Stimulated activated effector memory CD8-positive, alpha-beta T cell treated with anti-CD3 and anti-CD28 coated beads, Interleukin-12 subunit alpha, Interleukin-12 subunit beta, amount 100 ng/mL, for 72 hours (primary cell): ENCODE data around the gene RAB15.
A peak's percentile ranks its signal among the peaks of the same experiment; 100 is the strongest.

Source experiments
- ATAC-seq: fragments of 150-1000 bp; cut with Tn5 transposase; 2 replicates; pipeline ENCODE4 v1.10.0; 2021
- DNase-seq, 2 donors: peaks; one replicate each; pipeline ENCODE4 v3.0.0; 2021 to 2022; ENCODE audit warnings: low spot score in 2 of 2
- H3K27ac Mint-ChIP-seq: one replicate; pipeline ENCODE4 v1.8.0; 2022; ENCODE audit warnings: mild to moderate bottlenecking, mixed read lengths
- H3K36me3 Mint-ChIP-seq: one replicate; pipeline ENCODE4 v1.8.0; 2022; ENCODE audit warnings: mild to moderate bottlenecking, mixed read lengths
- H3K4me1 Mint-ChIP-seq: one replicate; pipeline ENCODE4 v1.8.0; 2022; ENCODE audit warnings: mixed read lengths
- H3K4me3 Mint-ChIP-seq: one replicate; pipeline ENCODE4 v1.8.0; 2022; ENCODE audit warnings: mild to moderate bottlenecking, mixed read lengths
- H3K9me3 Mint-ChIP-seq: one replicate; pipeline ENCODE4 v1.8.0; 2022; ENCODE audit warnings: mixed read lengths

RAB15 gene

DNA sequence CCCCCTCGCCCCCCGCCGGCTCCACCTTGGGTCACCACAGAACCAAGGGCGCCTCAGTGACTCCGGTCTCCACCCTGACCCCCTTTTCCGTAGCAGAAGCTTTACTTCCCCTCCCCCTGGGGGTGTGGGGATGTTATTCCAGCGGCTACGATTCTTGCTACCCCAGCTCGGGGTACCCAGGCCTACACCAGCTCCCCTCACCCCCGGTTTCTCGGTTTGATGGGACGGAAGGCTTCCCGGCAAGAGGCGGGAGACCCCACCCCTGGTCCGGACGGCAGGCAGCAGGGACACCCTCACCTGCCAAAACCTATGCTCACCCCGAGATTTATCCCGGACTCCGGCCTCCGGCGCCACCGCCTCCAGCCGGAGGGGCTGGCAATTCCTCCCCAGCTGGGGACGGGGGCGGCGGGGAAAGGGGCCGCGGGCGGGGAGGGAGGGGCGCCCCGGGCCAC is 619 bp downstream of the RAB15 start:
- H3K4me3 Mint-ChIP-seq, result peak overlapping the region; percentile 56
- H3K36me3 Mint-ChIP-seq, result peaks cover 4% of the 10 kb centered on the region
- no peak overlapping the region for H3K27ac Mint-ChIP-seq
- H3K9me3 Mint-ChIP-seq, result no peaks in the 10 kb centered on the region
- no peaks in the 10 kb centered on the region for H3K4me1 Mint-ChIP-seq
- no peak for ATAC-seq
- DNase-seq, result no peak

DNA sequence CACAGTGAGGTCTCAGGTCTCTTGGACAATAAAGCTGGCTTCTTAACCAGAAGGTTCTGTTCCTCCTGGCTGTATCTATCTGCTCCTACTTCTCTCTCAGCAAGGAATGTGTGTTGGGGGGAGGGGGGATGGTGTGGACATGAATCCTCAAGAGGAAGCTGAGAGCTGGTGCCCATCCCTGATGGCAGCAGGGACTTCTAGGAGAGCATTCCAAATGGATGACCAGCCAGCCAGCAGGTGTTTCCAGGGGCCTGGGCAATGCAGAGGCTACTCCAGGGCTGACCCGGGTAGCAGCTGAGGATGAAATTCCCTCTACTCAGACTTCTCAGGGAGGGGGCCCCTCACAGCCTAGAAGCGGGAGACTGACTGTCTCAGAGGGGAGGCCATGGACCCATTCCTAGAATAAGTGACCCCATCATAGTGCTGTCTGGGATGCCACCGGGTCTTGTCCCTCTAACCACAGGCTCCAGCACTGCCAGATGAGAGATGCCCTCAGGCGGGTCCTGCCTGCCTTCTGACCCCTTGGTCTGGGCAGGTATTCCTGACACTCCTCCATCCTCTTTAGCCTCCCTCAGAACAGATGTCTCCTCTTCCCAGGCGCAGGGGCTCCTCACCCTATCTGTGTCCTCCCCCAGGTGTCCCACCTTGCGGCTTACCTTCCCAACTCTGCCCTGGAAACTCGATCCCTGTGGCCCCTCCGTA is 1.2 kb downstream of the RAB15 start:
- DNase-seq (no peak), ATAC-seq (no peak)
- peak overlapping the region; percentile 56 for H3K4me3 Mint-ChIP-seq
- H3K9me3 Mint-ChIP-seq, result no peaks in the 10 kb centered on the region
- H3K27ac Mint-ChIP-seq, result no peak overlapping the region
- no peaks in the 10 kb centered on the region for H3K4me1 Mint-ChIP-seq
- H3K36me3 Mint-ChIP-seq, result peaks cover 4% of the 10 kb centered on the region

GRCh38 chr14:64970041-64970440 is 2.1 kb downstream of the RAB15 start:
- H3K27ac Mint-ChIP-seq, result no peak overlapping the region
- no peaks in the 10 kb centered on the region for H3K4me1 Mint-ChIP-seq
- DNase-seq, result no peak
- peaks cover 4% of the 10 kb centered on the region for H3K36me3 Mint-ChIP-seq
- H3K9me3 Mint-ChIP-seq, result no peaks in the 10 kb centered on the region
- ATAC-seq, result no peak
- no peak overlapping the region for H3K4me3 Mint-ChIP-seq

DNA sequence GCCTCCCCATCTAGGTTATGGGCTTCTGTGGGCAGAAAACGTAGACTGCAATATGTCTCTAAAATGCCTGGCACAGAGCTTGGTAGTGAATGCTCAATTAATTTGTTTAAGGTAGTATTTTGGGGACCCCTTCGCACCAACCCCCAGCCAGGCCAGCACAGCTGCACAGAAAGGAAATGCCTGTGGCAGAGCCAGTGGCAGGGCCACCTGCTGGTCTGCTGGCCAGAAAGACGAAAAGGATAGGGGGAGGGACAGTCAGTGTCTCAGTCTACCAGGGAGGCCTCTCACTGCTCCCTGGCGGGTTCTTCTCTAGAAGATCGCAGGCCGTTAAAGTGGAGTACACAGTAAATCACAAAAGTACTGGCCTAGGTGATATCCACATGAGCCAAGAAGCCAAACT is 3.5 kb downstream of the RAB15 start:
- Mint-ChIP-seq H3K27ac (no peak overlapping the region), H3K9me3 (no peaks in the 10 kb centered on the region), H3K4me3 (no peak overlapping the region), H3K4me1 (no peaks in the 10 kb centered on the region), H3K36me3 (peaks cover 4% of the 10 kb centered on the region)
- ATAC-seq (no peak), DNase-seq (no peak)

DNA sequence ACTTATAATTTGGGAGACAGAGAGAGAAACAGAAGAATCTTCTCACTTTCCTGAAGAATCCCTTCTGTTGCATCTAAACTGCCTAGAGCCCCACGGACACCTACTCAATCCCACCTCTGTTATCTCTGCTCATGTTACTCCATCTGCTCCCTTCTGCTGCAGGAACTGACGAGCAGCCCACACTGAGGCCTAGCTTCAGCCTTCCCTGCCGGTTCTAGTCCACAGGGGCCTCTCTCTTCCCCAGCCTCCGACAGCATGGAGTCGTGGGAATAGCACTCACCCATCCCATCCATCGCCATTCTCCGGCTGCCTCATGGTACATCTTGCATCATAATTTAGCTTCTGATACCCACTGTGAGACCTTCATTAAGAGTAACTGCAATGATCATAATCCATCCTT is 4.0 kb downstream of the RAB15 start:
- Mint-ChIP-seq H3K4me1 (no peaks in the 10 kb centered on the region), H3K4me3 (no peak overlapping the region), H3K36me3 (peaks cover 4% of the 10 kb centered on the region), H3K9me3 (no peaks in the 10 kb centered on the region), H3K27ac (no peak overlapping the region)
- no peak for ATAC-seq
- DNase-seq, result no peak

DNA sequence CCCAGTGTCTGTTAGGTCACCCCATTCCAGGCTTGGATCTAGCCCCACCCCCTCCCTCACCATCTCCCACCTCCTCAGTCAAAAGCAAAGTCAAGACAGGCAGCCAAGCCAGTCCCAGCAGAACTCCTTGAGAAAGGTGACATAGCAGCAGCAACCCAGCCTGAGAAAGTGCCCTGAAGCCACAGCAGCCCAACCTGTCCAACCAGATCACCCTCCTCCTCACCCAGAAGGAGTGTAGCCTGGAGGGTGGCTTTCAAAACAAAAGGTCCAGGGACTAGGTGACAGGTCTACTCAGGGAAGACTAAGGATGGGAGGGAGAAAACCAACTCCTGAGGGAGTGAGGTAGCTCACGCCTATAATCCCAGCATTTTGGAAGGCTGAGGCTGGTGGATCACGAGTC is 5.2 kb downstream of the RAB15 start:
- Mint-ChIP-seq H3K36me3 (no peaks in the 10 kb centered on the region), H3K4me3 (no peak overlapping the region), H3K9me3 (no peaks in the 10 kb centered on the region), H3K27ac (no peak overlapping the region), H3K4me1 (no peaks in the 10 kb centered on the region)
- ATAC-seq, result no peak
- no peak for DNase-seq

DNA sequence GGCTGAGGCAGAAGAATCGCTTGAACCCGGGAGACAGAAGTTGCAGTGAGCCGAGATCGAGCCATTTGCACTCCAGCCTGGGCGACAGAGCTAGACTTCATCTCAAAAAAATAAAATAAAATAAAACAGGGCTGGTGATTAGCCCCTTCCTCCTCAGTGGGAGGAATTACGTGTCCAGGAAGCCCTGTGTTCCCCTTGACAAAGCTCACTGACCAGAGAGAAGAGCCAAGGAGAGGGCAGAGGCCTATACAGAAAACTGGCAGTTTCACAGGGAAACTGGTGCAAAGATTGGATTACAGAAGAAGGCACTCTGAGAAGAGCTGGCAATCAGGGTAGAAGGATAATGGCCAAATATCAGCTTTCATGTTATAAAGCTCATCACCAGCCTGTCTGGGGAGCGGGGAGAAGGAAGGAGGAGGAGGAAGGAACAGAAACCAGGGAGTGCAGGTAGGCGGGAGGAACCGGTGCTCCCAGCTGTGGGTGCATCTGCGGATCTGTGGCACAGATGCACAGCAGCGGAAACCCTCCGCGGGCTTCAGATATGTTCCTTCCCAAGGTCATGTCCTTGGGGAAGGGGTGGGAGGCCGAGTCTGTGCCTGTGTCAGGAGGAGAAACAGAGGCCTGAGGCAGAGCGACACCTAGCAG is 6.7 kb downstream of the RAB15 start:
- ATAC-seq (no peak), DNase-seq (no peak)
- Mint-ChIP-seq H3K4me1 (peaks cover 3% of the 10 kb centered on the region), H3K9me3 (no peaks in the 10 kb centered on the region), H3K4me3 (no peak overlapping the region), H3K27ac (no peak overlapping the region), H3K36me3 (no peaks in the 10 kb centered on the region)

- no peak overlapping the region for H3K4me3 Mint-ChIP-seq
- no peak for DNase-seq
- H3K4me1 Mint-ChIP-seq, result peaks cover 10% of the 10 kb centered on the region
- no peaks in the 10 kb centered on the region for H3K36me3 Mint-ChIP-seq
- no peaks in the 10 kb centered on the region for H3K9me3 Mint-ChIP-seq
- H3K27ac Mint-ChIP-seq, result no peak overlapping the region
- no peak for ATAC-seq
These were observed 8.5 kb downstream of the RAB15 start for GRCh38 chr14:64963611-64964010.

DNA sequence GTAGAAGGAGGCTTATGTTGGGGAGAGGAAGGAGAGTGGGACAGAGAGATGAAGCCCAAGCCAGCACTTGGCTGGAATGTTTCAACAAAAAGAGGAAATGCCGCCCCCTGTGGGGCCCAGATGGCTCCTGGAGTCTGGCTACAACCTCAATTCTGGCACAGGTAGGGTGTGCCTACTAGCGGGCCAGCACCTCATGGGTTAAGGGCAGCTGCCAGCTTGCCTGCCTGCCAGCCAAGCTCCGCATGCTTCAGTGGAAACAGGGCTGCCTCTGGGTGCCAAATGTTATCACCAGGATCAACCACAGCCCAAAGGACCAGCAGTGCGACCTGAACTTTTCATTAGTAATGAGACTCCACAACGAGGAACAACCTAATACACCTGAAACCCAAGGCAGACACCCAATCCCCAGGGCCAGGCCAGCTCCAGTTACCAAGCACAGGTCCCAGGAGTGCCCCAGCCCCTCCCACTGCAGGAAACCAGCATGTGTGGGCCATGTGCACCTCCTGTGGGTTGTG is 11.3 kb downstream of the RAB15 start:
- no peak for DNase-seq
- ATAC-seq, result no peak
- no peak overlapping the region for H3K27ac Mint-ChIP-seq
- H3K36me3 Mint-ChIP-seq, result no peaks in the 10 kb centered on the region
- H3K9me3 Mint-ChIP-seq, result no peaks in the 10 kb centered on the region
- H3K4me1 Mint-ChIP-seq, result peaks cover 10% of the 10 kb centered on the region
- no peak overlapping the region for H3K4me3 Mint-ChIP-seq

- Mint-ChIP-seq H3K36me3 (no peaks in the 10 kb centered on the region), H3K4me1 (peaks cover 10% of the 10 kb centered on the region), H3K27ac (peak overlapping the region; percentile 35), H3K9me3 (no peaks in the 10 kb centered on the region), H3K4me3 (no peak overlapping the region)
- no peak for DNase-seq
- no peak for ATAC-seq
These were observed 13.4 kb downstream of the RAB15 start for GRCh38 chr14:64958743-64959142.

DNA sequence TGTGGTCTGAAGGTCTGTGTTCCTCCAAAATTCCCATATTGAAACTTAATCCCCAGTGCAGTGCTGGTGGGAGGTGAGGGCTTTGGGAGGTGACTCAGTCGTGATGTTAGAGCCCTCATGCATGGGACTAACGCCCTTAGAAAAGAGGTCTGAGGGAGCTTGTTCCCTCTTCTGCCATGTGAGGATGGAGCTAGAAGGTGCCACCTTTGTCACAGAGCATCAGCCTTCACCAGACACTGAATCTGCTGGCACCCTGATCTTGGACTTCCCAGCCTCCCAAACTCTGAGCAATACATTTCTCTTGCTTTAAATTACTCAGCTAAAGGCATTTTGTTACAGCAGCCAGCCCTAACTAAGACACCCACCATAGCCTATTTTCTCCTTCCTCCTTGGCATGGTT is 13.9 kb downstream of the RAB15 start:
- no peaks in the 10 kb centered on the region for H3K9me3 Mint-ChIP-seq
- no peaks in the 10 kb centered on the region for H3K36me3 Mint-ChIP-seq
- H3K4me1 Mint-ChIP-seq, result peaks cover 13% of the 10 kb centered on the region
- H3K27ac Mint-ChIP-seq, result peak overlapping the region; percentile 35
- no peak for ATAC-seq
- DNase-seq, result no peak
- no peak overlapping the region for H3K4me3 Mint-ChIP-seq

DNA sequence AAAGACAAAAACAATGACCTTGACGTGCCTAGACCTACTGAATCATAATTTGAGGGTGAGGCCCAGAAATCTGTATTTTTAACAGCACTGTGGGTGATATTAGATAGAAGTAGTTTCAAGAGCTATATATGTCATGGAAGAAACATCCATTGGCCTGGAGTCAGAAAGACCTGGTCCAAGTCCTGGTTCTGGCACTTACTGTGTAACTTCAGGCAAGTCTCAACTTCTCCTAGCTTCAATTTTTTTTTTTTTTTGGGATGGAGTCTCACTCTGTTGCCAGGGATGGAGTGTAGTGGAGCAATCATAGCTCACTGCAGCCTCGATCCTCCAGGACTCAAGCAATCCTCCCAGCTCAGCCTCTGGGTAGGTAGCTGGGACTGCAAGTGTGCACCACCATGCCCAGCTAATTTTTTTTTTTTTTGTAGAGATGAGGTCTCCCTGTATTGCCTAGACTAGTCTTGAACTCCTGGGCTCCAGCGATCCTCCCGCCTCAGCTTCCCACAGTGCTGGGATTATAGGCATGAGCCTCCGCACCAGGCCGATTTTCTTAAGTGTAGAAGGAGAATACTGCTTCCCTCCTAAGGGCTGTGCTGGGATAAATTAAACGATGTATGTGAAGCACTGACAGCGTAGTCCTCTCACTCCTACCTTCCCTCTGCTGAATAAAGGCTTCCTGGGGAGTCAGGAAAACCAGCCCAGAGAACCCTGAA is 15.3 kb downstream of the RAB15 start:
- no peak for ATAC-seq
- Mint-ChIP-seq H3K36me3 (no peaks in the 10 kb centered on the region), H3K9me3 (no peaks in the 10 kb centered on the region), H3K27ac (no peak overlapping the region), H3K4me3 (no peak overlapping the region), H3K4me1 (peaks cover 24% of the 10 kb centered on the region)
- DNase-seq, result no peak

- Mint-ChIP-seq H3K36me3 (no peaks in the 10 kb centered on the region), H3K9me3 (no peaks in the 10 kb centered on the region), H3K27ac (no peak overlapping the region), H3K4me3 (no peak overlapping the region), H3K4me1 (peaks cover 19% of the 10 kb centered on the region)
- no peak for ATAC-seq
- DNase-seq, result no peak
These were observed 16.8 kb downstream of the RAB15 start for GRCh38 chr14:64955297-64955696.

DNA sequence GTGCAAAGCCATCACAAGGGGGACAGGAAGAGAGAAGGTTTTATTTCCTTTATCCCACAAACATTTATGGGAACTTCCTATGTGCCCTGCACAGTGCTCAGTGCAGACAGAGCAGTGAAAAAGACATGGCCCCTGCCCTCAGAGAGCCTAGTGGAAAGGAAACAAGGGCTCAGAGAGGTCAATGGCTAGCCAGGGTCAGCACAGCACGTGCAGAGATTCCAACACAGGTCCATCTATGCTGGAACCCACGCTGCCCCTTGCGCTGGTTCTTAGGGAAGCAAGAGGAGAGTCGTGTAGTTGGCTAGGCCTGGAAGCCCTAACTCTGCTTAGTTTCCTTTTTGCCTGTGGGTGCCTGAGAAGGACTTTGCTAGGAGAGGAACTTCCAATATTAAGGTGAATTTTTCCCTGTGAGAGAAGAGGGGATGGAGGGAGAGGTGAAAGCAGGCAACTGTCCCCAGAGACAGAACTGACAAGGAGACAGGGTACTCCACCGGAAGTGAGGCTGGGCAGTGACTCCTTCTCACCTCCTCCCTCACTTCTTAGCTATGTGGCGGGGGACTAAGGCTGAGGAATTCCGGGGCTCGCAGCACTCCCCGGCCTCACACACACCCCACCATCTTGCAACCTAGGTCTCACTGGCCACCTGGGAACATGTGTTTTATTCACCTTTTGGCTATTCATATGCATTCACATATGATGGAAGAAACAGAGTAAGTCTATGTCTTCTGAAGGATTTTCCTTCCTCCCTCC is 17.5 kb downstream of the RAB15 start:
- Mint-ChIP-seq H3K4me3 (no peak overlapping the region), H3K9me3 (no peaks in the 10 kb centered on the region), H3K36me3 (no peaks in the 10 kb centered on the region), H3K27ac (no peak overlapping the region), H3K4me1 (peaks cover 14% of the 10 kb centered on the region)
- no peak for DNase-seq
- no peak for ATAC-seq

GRCh38 chr14:64953661-64954060 is 18.5 kb downstream of the RAB15 start:
- Mint-ChIP-seq H3K4me3 (no peak overlapping the region), H3K36me3 (no peaks in the 10 kb centered on the region), H3K27ac (no peak overlapping the region), H3K4me1 (peaks cover 14% of the 10 kb centered on the region), H3K9me3 (no peaks in the 10 kb centered on the region)
- no peak for DNase-seq
- no peak for ATAC-seq
